ENCODE data around the gene PIGS.

GRCh38 chr17:28550858-28551257 is 20.5 kb downstream of the PIGS start:
- no peak for TF ChIP-seq CTCF (conservative IDR thresholded peaks at IDR 0.05)
- no peak for TF ChIP-seq ZFX (IDR thresholded peaks at IDR 0.05)

Data from C4-2B (cell line).